ENCODE data around the gene PROZ. TPM values are rescaled to one million over a fixed set of nuclear protein-coding genes. Genes with fewer than 3 reads are reported as not detected.

The PROZ gene
- total RNA-seq, 1 donor from 2014 or later: not detected

DNA sequence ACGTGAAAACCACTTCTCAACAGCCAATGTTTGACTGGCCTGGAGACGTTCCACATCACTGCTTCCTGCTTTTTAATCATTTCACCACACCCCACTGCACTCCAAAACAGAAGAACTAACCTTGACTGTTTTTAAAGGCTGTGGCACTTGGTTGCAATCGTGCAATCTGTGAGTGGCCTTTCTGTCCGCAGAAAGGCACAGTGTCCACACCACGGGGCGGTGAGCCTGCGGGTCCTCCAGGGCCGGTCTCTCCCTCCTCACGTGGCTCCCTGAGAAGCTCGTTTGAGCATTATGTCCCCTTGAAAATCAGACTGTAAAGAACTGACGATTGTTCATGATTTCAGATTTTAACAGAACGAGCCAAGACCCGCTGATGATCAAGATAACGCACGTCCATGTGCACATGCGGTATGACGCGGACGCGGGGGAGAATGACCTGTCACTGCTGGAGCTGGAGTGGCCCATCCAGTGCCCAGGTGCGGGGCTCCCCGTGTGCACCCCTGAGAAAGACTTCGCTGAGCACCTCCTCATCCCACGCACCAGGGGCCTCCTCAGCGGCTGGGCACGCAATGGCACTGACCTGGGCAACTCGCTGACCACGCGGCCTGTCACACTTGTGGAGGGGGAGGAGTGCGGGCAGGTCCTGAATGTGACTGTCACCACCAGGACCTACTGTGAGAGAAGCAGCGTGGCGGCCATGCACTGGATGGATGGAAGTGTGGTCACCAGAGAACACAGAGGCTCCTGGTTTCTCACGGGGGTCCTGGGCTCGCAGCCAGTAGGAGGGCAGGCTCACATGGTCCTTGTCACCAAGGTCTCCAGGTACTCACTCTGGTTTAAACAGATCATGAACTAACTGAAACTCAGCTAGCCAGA is 13.0 kb downstream of the PROZ start:
- TF ChIP-seq CTCF (IDR thresholded peaks at IDR 0.05): no peak
- intact Hi-C loops (cut with DNase I): no loop called here
- H3K27me3 ChIP-seq (ENCODE audit: low read depth): no peaks in the 10 kb centered on the region
- peak in 1 of 2 donors; percentile 22 for ATAC-seq
- H3K9me3 ChIP-seq: no peaks in the 10 kb centered on the region
- DNase-seq: no peak
- H3K4me1 ChIP-seq: no peaks in the 10 kb centered on the region
- H3K36me3 ChIP-seq: peaks cover 34% of the 10 kb centered on the region
- no peak overlapping the region for H3K27ac ChIP-seq
- no peak overlapping the region for H3K4me3 ChIP-seq

DNA sequence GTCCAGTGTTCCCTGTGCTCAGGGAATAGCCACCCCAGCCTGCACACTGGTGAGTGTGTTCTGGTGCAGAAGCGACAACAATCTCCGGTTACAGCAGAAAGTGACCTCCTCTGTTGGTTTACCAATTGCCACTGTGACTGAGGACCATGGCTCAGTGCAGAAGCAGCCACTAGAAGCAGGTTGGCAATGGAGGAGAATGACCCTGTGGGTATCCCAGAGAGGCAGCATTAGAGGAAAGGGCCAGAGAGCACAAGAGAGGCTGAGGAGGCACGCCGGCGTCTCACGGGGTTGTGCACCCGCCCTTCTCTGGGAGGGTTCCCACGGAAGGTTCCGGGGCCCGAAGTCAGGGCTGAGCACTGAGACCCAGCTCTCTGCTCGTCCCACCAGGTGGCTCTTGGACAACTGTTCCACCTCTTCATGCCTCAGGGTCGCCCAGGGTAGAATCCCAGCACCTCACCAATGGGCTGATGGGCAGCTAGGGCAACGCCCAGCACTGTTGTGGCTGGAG is 14.0 kb downstream of the PROZ start:
- intact Hi-C loops (cut with DNase I): no loop called here
- DNase-seq (no peak), ATAC-seq (no peak)
- Histone ChIP-seq H3K36me3 (peaks cover 44% of the 10 kb centered on the region), H3K9me3 (no peaks in the 10 kb centered on the region), H3K4me1 (no peaks in the 10 kb centered on the region), H3K4me3 (no peak overlapping the region), H3K27ac (no peak overlapping the region), H3K27me3 (ENCODE audit: low read depth) (no peaks in the 10 kb centered on the region)
- no peak for TF ChIP-seq CTCF (IDR thresholded peaks at IDR 0.05)

DNA sequence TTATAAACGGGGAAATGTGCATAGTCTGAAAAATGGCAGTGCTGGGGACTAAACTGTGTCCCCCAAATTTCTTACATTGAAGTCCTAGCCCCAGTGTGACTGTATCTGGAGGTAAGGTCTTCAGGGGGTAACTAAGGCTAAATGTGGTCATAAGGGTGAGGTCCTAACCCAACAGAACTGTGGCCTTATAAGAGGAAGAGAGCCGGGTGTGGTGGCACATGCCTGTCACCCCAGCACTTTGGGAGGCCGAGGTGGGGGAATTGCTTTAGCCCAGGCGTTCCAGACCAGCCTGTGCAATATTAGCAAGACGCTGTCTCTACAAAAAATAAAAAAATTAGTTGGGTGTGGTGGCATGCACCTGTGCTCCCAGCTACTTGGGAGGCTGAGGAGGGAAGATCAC is 17.8 kb downstream of the PROZ start:
- H3K9me3 ChIP-seq: no peaks in the 10 kb centered on the region
- no peaks in the 10 kb centered on the region for H3K27me3 ChIP-seq (ENCODE audit: low read depth)
- DNase-seq (no peak), ATAC-seq (peak; percentile 60 to 62)
- H3K27ac ChIP-seq: no peak overlapping the region
- H3K4me1 ChIP-seq: no peaks in the 10 kb centered on the region
- H3K36me3 ChIP-seq: peaks cover 82% of the 10 kb centered on the region
- no peak for TF ChIP-seq CTCF (IDR thresholded peaks at IDR 0.05)
- intact Hi-C loops (cut with DNase I): no loop called here
- no peak overlapping the region for H3K4me3 ChIP-seq

DNA sequence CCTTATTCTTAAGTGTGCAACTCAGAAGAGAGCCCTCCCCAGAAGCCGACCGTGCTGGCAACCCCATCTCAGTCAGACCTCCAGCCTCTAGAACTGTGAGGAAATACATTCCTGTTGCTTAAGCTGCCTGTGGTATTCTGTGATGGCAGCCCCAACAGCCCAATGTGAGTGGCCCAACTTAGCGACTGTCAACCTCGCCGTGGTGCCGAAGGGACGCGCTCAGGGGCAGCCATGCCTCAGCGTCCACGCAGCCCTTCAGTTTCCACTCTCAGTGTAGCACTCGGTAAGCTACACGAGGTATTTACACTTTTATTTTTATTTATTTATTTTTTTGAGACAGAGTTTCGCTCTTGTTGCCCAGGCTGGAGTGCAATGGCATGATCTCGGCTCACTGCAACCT is 18.4 kb downstream of the PROZ start:
- no peak overlapping the region for H3K27ac ChIP-seq
- no peaks in the 10 kb centered on the region for H3K9me3 ChIP-seq
- peaks cover 84% of the 10 kb centered on the region for H3K36me3 ChIP-seq
- no peak for DNase-seq
- no peak for ATAC-seq
- no peak for TF ChIP-seq CTCF (IDR thresholded peaks at IDR 0.05)
- no peaks in the 10 kb centered on the region for H3K27me3 ChIP-seq (ENCODE audit: low read depth)
- no peak overlapping the region for H3K4me3 ChIP-seq
- no peaks in the 10 kb centered on the region for H3K4me1 ChIP-seq
- intact Hi-C loops (cut with DNase I): no loop called here

DNA sequence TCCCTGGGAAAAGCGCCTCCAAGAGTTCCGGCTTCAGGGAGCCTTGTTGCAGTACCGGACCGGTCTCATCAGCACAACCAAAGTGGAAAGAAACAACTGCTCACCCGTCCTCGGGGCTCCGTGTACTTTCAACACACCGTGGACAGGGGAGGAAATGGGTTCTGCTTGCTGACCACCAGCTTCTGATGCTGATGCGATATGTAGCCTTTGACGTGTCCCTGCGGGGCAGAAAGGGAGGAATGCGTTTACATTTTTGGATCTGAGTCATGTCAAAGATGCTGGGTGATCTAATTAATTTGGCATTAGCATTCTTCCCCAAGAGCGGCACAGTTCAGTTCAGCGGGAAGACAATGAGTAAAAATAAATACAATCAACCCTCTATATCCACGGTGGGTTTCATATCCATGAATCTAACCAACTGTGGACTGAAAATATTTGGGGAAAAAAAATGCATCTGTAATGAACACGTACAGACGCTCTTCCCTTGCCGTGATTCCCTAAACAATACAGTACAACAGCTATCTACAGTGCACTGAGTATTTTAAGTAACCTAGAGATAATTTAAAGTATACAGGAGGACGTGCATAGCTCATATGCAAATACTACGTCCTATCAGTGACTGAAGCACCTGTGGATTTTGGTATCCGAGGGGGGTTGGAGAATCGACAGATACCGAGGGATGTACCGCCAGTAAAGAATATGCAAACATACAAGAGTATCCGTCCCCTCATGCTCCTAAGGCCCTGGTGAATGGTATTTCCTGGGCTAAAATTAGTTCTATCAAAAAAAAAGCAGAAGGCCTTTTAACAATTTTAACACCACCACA is 19.8 kb downstream of the PROZ start:
- ATAC-seq (no peak), DNase-seq (no peak)
- no peak for TF ChIP-seq CTCF (IDR thresholded peaks at IDR 0.05)
- H3K4me3 ChIP-seq: no peak overlapping the region
- intact Hi-C loops (cut with DNase I): no loop called here
- H3K27ac ChIP-seq: no peak overlapping the region
- no peaks in the 10 kb centered on the region for H3K9me3 ChIP-seq
- peaks cover 90% of the 10 kb centered on the region for H3K36me3 ChIP-seq
- H3K4me1 ChIP-seq: no peaks in the 10 kb centered on the region
- no peaks in the 10 kb centered on the region for H3K27me3 ChIP-seq (ENCODE audit: low read depth)
